OCI-LY3 (cell line): Measurements from ENCODE around the gene RBM20.

Experiments used
- H2AFZ ChIP-seq: fragments of 200-600, 300-600 bp; shearing (Covaris generic); 2 replicates; pipeline ENCODE4 v1.6.0; 2014; ENCODE audit warnings: antibody characterized with exemption, low read depth, low read length
- H3K27ac ChIP-seq: fragments of 200-600, 300-600 bp; sonication (generic); 2 replicates; pipeline ENCODE4 v1.5.1; 2014; ENCODE audit warnings: mild to moderate bottlenecking, low read length, moderate library complexity, mixed read lengths
- H3K27me3 ChIP-seq: fragments of 200-600, 300-600 bp; sonication (generic); 2 replicates; pipeline ENCODE4 v1.6.1; 2014; ENCODE audit warnings: low read depth, low read length, mixed read lengths
- H3K36me3 ChIP-seq: fragments of 200-600, 300-600 bp; sonication (generic); replicated peaks from 2 replicates; pipeline ENCODE3; 2014; ENCODE audit warnings: low read depth, low read length, mixed read lengths
- H3K4me1 ChIP-seq: fragments of 300-600, 200-600 bp; sonication (generic); 2 replicates; pipeline ENCODE4 v1.6.1; 2014; ENCODE audit warnings: low read length, mixed read lengths
- H3K4me2 ChIP-seq: fragments of 200-600, 300-600 bp; sonication (generic); 2 replicates; pipeline ENCODE4 v1.6.1; 2014; ENCODE audit warnings: low read length, mixed read lengths
- H3K4me3 ChIP-seq: fragments of 300-600, 200-600 bp; sonication (generic); 2 replicates; pipeline ENCODE4 v1.5.1; 2014; ENCODE audit warnings: antibody characterized with exemption, mild to moderate bottlenecking, low read length, moderate library complexity
- H3K79me2 ChIP-seq: fragments of 300-600, 200-600 bp; shearing (Covaris generic); 2 replicates; pipeline ENCODE4 v1.6.1; 2014; ENCODE audit warnings: mild to moderate bottlenecking, low read length, mixed read lengths
- H3K9ac ChIP-seq: fragments of 300-600, 200-600 bp; shearing (Covaris generic); 2 replicates; pipeline ENCODE4 v1.6.0; 2014; ENCODE audit warnings: mild to moderate bottlenecking, low read length, moderate library complexity
- H3K9me3 ChIP-seq: fragments of 200-600, 300-600 bp; shearing (Covaris generic); 2 replicates; pipeline ENCODE4 v1.6.1; 2014; ENCODE audit warnings: low read length, mixed read lengths; ENCODE audit not compliant: insufficient read depth
- H4K20me1 ChIP-seq: fragments of 200-600, 300-600 bp; sonication (generic); 2 replicates; pipeline ENCODE4 v1.6.1; 2016; ENCODE audit warnings: low read length, mixed read lengths; ENCODE audit not compliant: insufficient read depth
- CTCF ChIP-seq: fragments of 200-600, 300-600 bp; sonication (generic); IDR thresholded peaks from 2 replicates; pipeline ENCODE4 v1.5.1; 2014; ENCODE audit warnings: antibody characterized with exemption, low read length, low read depth
- EZH2phosphoT487 ChIP-seq: fragments of 200-600 bp; shearing (Covaris generic); IDR thresholded peaks from 2 replicates; pipeline ENCODE4 v1.6.1; 2018; ENCODE audit warnings: antibody characterized with exemption, mixed run types, low read depth

The RBM20 gene

GRCh38 chr10:110643653-110644597, at the start of gene RBM20:
RBM20 (plus strand) TSS chr10:110644336; CDS start chr10:110644455, 119 bp downstream.
- no peaks in the 10 kb centered on the region for H4K20me1 ChIP-seq
- no peaks in the 10 kb centered on the region for H3K79me2 ChIP-seq
- peaks cover 40% of the 10 kb centered on the region for H3K27me3 ChIP-seq
- no peaks in the 10 kb centered on the region for H3K36me3 ChIP-seq
- peak within 1 kb of the TSS; percentile 78 for H3K4me3 ChIP-seq
- TF ChIP-seq CTCF (no peak), EZH2phosphoT487 (no peak)
- no peaks in the 10 kb centered on the region for H3K4me1 ChIP-seq
- H3K9me3 ChIP-seq = no peaks in the 10 kb centered on the region
- peak within 1 kb of the TSS; percentile 39; the same call in 1 of the 2 replicates for H2AFZ ChIP-seq
- H3K9ac ChIP-seq = no peak within 1 kb of the TSS
- no peak within 1 kb of the TSS for H3K27ac ChIP-seq
- peak within 1 kb of the TSS; percentile 90 for H3K4me2 ChIP-seq

- no peaks in the 10 kb centered on the region for H3K27me3 ChIP-seq
- H3K9ac ChIP-seq = no peak overlapping the region
- TF ChIP-seq EZH2phosphoT487 (no peak), CTCF (no peak)
- H2AFZ ChIP-seq = no peak overlapping the region
- H3K36me3 ChIP-seq = peaks cover 20% of the 10 kb centered on the region
- H3K27ac ChIP-seq = no peak overlapping the region
- H4K20me1 ChIP-seq = no peaks in the 10 kb centered on the region
- no peaks in the 10 kb centered on the region for H3K9me3 ChIP-seq
- H3K4me2 ChIP-seq = no peak overlapping the region
- peaks cover 12% of the 10 kb centered on the region for H3K4me1 ChIP-seq
- no peaks in the 10 kb centered on the region for H3K79me2 ChIP-seq
- no peak overlapping the region for H3K4me3 ChIP-seq
These were observed 46.7 kb upstream of the RBM20 start for GRCh38 chr10:110597476-110597875.

DNA sequence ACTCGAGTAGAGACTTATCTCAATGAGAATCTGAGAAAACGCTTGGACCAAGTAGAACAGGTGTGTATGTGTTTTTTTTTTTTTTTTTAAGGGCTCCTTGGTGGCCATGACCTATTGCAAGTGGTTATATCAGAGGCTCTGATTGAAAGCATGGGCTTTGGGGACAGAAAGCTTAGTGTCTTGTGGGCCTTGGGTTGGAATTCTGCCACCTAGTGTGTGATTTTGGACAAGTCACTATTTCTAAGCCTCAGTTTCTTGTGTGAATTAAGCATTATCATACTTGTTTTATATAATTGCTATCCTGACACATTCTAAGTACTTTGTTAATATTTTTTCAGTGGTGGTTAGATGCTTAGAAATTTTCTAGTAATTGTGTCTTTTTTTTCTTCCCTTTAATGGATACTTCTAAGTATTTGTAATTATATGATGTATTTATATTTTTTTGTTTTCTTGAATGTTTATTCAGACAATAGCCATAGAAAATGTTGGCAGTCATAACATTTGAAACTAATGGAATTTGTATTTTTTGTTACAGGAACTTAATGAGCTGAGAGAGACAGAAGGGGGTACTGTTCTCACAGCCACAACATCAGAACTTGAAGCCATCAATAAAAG, 43.5 kb upstream of the RBM20 start:
- H3K79me2 ChIP-seq = no peaks in the 10 kb centered on the region
- TF ChIP-seq CTCF (peak; percentile 54), EZH2phosphoT487 (no peak)
- no peak overlapping the region for H3K4me3 ChIP-seq
- H3K36me3 ChIP-seq = peaks cover 16% of the 10 kb centered on the region
- H2AFZ ChIP-seq = no peak overlapping the region
- H3K27ac ChIP-seq = 0 out of 2 replicates have a peak overlapping the region, but pooled peaks have one; percentile 26
- peaks cover 12% of the 10 kb centered on the region for H3K4me1 ChIP-seq
- H3K9me3 ChIP-seq = no peaks in the 10 kb centered on the region
- no peak overlapping the region for H3K9ac ChIP-seq
- H3K27me3 ChIP-seq = no peaks in the 10 kb centered on the region
- no peaks in the 10 kb centered on the region for H4K20me1 ChIP-seq
- no peak overlapping the region for H3K4me2 ChIP-seq

DNA sequence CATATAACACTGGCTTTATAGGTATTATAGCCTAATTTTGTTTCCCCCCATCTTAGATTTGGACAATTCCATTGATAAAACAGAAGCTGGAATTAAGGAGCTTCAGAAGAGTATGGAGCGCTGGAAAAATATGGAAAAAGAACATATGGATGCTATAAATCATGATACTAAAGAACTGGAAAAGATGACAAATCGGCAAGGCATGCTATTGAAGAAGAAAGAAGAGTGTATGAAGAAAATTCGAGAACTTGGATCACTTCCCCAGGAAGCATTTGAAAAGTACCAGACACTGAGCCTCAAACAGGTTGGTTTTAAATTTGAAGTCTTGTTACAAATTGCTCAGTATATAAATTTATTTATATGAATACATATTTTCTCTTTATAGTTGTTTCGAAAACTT, 42.6 kb upstream of the RBM20 start:
- Histone ChIP-seq H3K4me1 (peaks cover 12% of the 10 kb centered on the region), H2AFZ (no peak overlapping the region), H3K27ac (no peak overlapping the region), H3K9me3 (no peaks in the 10 kb centered on the region), H3K79me2 (no peaks in the 10 kb centered on the region), H3K9ac (no peak overlapping the region), H3K4me3 (no peak overlapping the region), H4K20me1 (no peaks in the 10 kb centered on the region), H3K27me3 (no peaks in the 10 kb centered on the region), H3K36me3 (peaks cover 18% of the 10 kb centered on the region), H3K4me2 (no peak overlapping the region)
- TF ChIP-seq EZH2phosphoT487 = no peak
